Activated CD4-positive, alpha-beta T cell treated with anti-CD3 and anti-CD28 coated beads for 1 hour (primary cell): Measurements from ENCODE around the gene AVPR2.

Source experiments
- DNase-seq: peaks from one replicate; pipeline ENCODE4 v3.0.0-alpha.2; 2020

Gene AVPR2

GRCh38 chrX:153920546-153920945 lies 16.1 kb downstream of the AVPR2 start:
- DNase-seq = no peak

DNA sequence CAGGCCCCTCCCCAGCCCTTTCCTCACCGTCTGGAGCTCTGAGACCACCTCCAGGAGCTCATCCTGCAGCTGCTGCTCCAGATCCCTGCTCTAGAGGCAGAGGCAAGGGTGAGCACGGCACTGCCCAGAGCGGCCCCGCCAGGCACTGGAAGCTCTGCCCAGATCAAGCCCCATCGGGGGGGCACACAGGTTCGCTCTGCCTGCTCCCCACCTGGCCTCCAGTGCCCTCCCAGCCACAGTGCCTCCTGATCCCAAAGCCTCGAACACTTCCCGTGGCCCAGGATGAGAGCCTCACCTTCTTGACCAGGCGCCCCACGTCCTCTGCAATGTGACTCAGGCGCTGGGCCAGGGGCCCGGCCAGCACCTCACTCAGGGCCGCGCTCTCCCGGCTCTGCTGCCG lies 16.6 kb downstream of the AVPR2 start:
- no peak for DNase-seq

GRCh38 chrX:153921511-153922446 lies 17.3 kb downstream of the AVPR2 start:
- no peak for DNase-seq

DNA sequence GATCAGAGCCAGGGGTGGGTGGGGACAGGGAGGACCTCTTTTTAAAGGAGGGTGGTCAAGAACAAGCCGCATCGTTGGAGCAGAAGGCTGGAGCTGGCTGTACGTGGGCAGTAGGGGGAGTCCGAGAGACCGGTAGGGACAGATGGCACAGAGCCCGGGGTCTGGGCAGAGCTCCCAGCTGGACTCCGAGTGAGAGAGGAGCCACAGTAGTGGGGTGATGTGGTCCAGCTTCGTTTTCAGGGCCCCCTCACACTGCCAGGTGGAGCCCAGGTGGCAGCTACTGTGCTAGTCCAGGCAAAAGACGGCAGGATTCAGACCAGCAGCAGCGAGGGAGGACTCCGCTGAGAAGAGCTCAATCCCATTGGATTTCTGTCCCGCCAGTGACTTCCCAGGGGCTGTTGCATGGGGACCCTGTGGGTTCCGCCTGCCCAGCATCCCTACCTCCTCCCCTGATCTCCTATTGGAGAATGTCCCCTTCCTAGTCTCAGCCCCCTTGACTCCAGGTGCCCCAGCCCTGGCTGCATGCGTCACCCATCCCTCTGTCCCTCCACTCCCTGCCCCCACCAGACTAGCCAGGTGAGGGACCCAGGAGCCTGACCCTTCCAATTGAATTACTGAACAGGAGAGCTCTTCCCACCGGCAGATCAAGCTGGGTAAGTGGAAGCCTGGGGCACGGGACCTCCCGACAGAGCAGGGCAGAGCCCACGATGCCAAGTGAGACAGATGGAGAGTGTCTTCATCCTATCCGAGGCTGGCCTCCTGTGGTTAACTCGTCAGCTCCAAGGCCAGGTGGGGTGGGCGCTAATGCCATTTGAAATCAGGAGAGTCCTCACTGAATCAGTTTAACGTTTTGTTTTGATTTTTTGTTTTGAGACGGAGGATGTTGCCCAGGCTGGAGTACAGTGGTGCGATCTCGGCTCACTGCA lies 18.7 kb downstream of the AVPR2 start:
- no peak for DNase-seq

DNA sequence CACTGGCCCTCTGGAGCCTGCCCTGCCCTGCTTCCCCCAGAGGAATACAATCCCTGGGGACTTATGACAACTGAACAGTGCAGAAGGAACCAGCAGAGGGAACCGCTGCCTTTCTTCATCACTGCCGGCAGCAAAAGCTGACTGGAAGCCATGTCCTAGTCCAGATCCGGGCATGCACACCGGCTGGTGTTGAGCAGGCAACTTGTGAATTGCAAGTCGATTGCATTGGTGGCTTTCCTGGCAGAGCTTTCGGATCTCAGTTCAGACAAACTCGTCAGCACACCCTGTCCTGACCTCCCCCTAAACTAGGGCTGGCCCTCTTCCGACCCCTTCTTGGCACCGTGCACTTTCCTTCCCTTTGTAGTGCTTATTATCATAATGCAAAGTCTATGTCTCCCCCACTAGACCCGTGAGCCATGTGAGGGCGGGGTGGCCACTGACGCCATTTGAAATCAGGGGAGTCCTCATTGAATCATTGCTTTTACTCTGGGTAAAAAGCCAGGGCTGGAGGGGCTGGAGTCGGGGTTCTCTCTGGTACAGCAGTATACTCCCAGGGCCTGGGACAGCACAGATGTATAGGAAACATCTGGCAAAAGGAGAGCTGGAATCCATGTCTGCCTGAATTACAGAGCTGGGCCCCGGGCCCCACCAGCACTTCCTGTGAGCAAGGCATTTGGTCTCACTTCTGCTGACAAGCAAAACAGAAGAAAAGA lies 19.8 kb downstream of the AVPR2 start:
- DNase-seq = no peak

DNA sequence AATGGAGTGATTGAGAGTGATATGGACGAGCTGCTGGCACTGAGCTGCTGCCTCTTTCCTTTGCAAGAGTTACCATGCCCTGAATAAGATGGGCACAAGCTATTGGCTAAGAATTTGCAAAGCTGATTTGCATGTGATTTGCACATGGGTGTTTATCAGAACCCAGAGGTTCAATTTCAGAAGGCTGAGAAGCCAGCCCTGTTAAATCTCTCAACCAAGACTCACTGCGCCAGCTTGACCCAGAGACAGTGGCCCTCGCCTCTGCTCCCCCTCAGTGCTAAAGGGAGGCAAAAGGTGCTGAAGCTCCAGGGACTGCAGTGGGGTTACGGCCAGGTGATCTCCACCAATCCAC lies 20.9 kb downstream of the AVPR2 start:
- DNase-seq = no peak

GRCh38 chrX:153925739-153926551 lies 21.5 kb downstream of the AVPR2 start, which contains the start of gene ARHGAP4:
Gene ARHGAP4 (minus strand): TSS chrX:153926264. CDS start chrX:153926202, 62 bp downstream.
- no peak for DNase-seq

DNA sequence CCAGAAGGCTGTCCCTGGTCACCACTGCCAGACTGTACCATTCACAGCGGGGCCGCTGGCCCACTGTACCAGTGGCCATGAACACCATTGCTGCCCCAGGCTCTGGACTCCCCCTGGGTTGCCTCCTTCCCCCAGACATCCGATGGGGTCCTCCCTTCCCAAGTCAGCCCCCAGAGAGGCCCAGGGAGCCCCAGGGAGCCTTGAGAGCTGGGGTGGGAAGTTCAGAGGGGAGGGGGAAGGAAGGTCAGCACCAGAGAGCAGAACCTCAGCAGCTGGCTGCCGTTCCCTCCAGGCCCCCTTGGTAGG lies 22.0 kb downstream of the AVPR2 start:
- DNase-seq = no peak

- peak; percentile 59 for DNase-seq
These were observed 22.6 kb downstream of the AVPR2 start for GRCh38 chrX:153926858-153927671.

DNA sequence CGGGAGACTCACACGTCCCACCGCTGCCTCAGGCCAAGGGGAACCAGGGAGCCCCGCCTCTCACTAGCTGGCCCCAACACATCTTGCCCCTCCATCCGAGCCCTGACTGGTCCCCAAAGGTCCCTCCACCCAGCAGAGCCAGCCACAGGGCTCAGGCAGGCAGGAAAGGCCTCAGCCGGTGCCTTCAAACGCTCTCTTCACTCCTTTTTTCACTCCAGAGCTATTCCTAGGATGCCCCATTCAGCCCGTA lies 23.1 kb downstream of the AVPR2 start:
- no peak for DNase-seq

DNA sequence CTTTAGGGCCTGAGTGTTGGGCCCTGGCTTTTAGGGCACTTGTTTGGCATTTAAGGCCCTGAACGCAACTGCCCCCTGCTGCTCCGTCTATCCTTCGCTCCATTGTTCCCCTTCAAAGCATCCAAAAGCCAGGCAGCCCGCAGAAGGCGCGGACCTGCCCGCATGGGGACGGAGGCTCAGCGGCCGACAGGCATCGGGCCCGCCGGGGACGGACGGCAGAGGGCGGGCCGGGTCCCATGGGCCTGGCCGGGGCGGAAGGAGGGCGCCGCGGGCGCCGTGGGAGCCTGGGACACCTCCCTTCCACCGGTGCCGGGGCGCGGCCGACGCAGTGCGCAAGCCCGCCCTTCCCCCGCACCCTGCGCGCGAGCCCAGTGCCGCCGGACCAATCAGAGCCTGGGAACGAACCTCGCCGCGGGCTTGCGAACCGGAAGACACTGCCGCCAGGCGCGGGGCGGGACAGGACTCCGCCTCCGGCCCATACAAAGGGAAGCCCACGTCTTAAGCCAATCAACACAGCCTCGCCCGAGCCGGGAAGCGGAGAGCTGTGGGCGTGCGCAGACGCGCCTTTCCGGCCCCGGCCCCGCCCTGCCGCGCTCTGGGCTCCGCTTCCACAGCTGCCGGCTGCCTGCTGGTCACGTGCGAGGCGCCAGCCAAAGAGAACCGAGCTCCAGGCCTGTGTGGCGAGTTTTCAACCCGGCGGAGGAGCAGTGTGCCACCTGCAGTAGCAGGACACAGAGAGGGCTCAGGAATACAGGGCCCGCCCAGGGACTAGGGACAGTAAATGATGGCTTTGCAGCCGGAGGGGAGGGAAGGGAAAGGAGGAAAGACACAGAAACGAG lies 23.7 kb downstream of the AVPR2 start:
- DNase-seq = peak; percentile 89

DNA sequence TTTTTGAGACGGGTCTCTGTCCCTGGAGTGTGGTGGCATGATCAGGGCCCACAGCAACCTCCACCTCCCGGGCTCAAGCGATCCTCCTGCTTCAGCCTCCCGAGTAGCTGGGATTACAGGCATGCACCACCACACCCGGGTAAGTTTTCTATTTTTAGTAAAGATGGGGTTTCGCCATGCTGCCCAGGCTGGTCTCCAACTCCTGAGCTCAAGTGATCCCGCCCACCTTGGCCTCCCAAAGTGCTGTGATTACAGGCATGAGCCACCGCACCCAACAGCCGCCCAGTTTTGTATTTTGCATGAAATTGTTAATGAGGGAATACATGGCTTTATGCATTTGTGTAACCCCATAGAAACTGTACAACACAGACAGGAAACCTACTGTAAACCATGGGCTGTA lies 24.4 kb downstream of the AVPR2 start:
- DNase-seq = no peak

DNA sequence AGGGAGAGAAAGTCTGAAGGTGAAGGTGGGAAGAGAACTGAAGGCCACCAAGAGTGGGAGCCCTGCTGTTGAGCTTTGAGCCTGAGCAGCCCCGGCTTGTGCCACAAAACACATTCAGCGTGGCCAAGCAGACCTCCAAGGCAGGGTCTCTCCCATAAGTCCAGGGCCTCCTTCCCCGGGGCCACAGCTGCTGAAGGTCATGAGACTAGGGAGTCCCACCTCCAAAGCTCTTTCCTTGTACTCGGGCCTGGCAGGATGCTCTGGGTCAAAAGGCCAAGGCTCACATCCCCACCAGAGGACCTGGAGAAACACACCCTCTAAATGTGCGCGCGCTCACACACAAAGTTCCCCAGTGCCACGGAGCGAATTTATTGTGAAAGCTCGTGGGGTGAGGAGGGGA lies 25.1 kb downstream of the AVPR2 start:
- no peak for DNase-seq

GRCh38 chrX:153930011-153930910 lies 25.8 kb downstream of the AVPR2 start:
- no peak for DNase-seq

DNA sequence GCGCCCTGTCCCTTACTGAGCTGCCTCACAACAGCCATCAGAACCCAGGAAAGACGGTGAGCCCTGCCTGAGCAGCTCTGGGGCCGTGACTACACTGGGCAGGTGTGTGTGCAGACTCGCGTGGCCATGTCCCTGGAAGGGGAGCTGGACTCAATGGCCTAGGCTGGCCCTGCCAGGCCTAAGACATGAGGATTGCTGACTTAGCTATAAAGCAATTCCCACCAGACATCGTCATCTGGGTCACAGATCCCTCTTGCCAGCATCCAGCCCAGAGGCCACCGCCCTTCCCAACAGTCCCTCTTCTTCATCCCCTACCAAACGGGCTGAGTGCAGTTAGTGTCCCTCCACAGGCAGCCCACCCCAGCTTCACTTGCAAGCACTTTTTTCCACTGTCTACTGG lies 26.7 kb downstream of the AVPR2 start:
- no peak for DNase-seq

GRCh38 chrX:153931748-153932147 lies 27.3 kb downstream of the AVPR2 start:
- no peak for DNase-seq

GRCh38 chrX:153932220-153932915 lies 27.9 kb downstream of the AVPR2 start:
- DNase-seq = no peak

DNA sequence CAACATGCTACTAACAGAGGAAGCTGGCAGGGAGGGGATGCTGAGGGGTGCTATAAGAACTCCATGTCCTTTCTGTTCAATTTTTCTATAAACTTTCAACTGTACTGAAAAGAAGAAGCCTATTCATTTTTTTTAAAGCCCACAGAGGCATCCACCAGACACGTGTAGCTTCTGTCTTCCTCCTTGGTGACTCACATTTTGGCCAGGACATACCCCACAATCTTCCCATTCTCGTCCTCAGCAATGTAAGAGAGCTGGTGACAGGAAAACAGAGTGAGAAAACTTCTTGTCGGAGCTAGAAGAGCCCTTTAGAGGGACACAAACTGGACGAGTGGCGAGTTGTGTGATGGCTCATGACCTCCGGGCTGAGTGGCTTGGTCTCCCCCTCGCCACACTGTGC lies 29.3 kb downstream of the AVPR2 start:
- no peak for DNase-seq

DNA sequence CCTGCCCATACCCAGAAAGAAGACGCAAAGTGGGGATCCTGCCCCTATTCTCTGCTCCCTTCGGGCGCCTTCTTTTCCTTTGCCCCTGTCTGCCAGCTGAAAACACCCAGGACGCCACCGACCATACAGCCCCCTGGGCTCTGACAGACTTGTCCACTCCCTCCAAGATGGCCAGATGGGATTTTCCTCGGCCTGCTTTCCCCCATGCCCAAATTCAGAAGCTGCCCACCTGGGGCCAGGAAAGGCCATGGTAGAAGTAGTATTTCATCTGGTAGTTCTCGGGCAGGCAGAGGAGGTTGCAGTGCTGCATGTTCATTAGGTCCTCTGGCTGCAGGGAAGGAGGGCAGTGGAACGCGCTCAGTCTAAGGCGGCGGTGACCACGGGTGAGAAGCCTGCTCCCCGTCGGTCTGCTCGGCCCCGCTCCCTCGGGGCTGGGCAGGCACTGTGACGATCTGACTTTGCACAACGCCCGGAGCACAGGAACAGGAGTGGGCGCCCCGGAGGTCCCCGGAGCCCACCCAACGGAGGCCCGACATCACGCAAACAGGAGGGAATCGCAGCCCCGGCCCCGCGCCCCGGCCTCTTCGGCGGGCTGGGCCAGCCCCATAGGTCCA lies 29.8 kb downstream of the AVPR2 start:
- DNase-seq = no peak
